ENCODE results near the gene MEIKIN. TPM values are rescaled to one million over a fixed set of nuclear protein-coding genes. Genes with fewer than 3 reads are reported as not detected.

The MEIKIN gene
- total and polyA plus RNA-seq, 2 donors (not counting 3 experiments of a cell fraction or from before 2014, with no cell fraction given), result not detected

DNA sequence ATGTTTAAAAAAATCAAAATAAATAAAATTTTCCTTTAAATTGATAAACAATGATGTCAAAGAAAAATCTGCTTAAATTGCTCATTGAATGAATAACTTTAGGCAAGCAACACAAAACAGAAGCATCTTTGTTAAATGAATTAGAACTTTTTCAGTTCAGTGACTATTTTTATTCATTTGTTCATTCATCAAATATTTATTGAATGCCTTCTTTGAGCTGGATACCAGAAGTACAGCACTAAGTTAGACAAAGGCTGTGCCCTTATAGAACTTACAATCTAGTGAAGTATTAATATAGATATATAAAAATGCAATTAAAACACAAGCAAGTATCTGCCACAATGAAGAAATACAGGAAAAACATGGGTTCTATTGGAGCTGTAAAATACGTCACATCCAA lies 159.4 kb downstream of the MEIKIN start:
- H3K9me1 ChIP-seq (replicated peaks; ENCODE audit: control insufficient read depth, extremely low read depth, insufficient read depth, low read length), result no peaks in the 10 kb centered on the region
- no peak overlapping the region for H3K27ac ChIP-seq (ENCODE audit: insufficient read depth, low read depth, low read length)
- no peaks in the 10 kb centered on the region for H3K4me1 ChIP-seq (ENCODE audit: control insufficient read depth, extremely low read depth, insufficient read depth, low read length)
- DNase-seq (ENCODE audit: low read depth, low spot score) (no peak), FAIRE-seq (no peak)
- H3K79me2 ChIP-seq (ENCODE audit: control insufficient read depth, insufficient read depth, low read length), result peaks cover 94% of the 10 kb centered on the region
- H4K20me1 ChIP-seq (replicated peaks; ENCODE audit: control insufficient read depth, extremely low read depth, insufficient read depth, low read length), result peaks cover 4% of the 10 kb centered on the region
- H2AFZ ChIP-seq (ENCODE audit: low read depth, low read length), result no peak overlapping the region
- no peak overlapping the region for H3K4me2 ChIP-seq (ENCODE audit: insufficient read depth, low read length)
- no peak overlapping the region for H3K4me3 ChIP-seq (replicated peaks in 1 of 3; ENCODE audit: insufficient read depth in 1 of 3, low read depth in 1 of 3, low read length in 3 of 3)
- no TSS peak for BruUV-seq (replicated peaks)
- no peaks in the 10 kb centered on the region for H3K27me3 ChIP-seq (ENCODE audit: control insufficient read depth in 2 of 2, insufficient read depth in 2 of 2, low read length in 2 of 2)
- ChIA-PET CTCF (interaction anchor here (1.4 kb wide), 1 partner anchor 11 kb away, joined by 5 read pairs; no protein-coding TSS in a partner anchor), POLR2A (no interaction called here)
- intact Hi-C loops (cut with micrococcal nuclease), result no loop called here
- no peaks in the 10 kb centered on the region for H3K36me3 ChIP-seq (ENCODE audit: control insufficient read depth in 2 of 2, extremely low read depth in 1 of 2, insufficient read depth in 2 of 2, low read length in 2 of 2)
- dilution Hi-C loops (cut with MboI; ENCODE audit: extremely low pct_ligation_motif_present, low sequenced_read_pairs), result no loop called here
- H3K9me3 ChIP-seq (replicated peaks; ENCODE audit: control insufficient read depth, insufficient read depth, low read length), result no peaks in the 10 kb centered on the region
- H3K9ac ChIP-seq (replicated peaks; ENCODE audit: extremely low read depth, insufficient read depth, low read length), result no peak overlapping the region
- TF ChIP-seq MYC (IDR thresholded peaks at IDR 0.05; ENCODE audit: low read depth, low read length) (no peak), FOS (IDR thresholded peaks at IDR 0.05; ENCODE audit: borderline replicate concordance, insufficient read depth, low read length) (no peak), GATA2 (IDR thresholded peaks at IDR 0.05; ENCODE audit: insufficient read depth, insufficient read length, low read depth, low read length) (no peak), MAX (IDR thresholded peaks at IDR 0.05; ENCODE audit: insufficient read depth, insufficient read length) (no peak), POLR2AphosphoS5 (IDR thresholded peaks at IDR 0.05; ENCODE audit: insufficient read depth, low read depth, low read length) (no peak), EZH2 (IDR thresholded peaks at IDR 0.05; ENCODE audit: borderline replicate concordance, low read depth, low read length, severe bottlenecking) (no peak), CTCF (IDR thresholded peaks at IDR 0.05; ENCODE audit: extremely low read depth in 1 of 2, insufficient read depth in 1 of 2, low read depth in 1 of 2, low read length in 2 of 2) (no peak), POLR2A (IDR thresholded peaks at IDR 0.05; ENCODE audit: low read depth, low read length) (no peak), JUN (IDR thresholded peaks at IDR 0.05; ENCODE audit: borderline replicate concordance, insufficient read depth, insufficient read length, low read depth) (no peak)

All from endothelial cell of umbilical vein (primary cell).